GM12801 (cell line): ENCODE results near the gene GRM1.

Experiments
- TF ChIP-seq, protein P1 (sequence below): IDR thresholded peaks from one replicate; pipeline ENCODE4 v1.5.1; 2011; ENCODE audit warnings: control low read depth; ENCODE audit not compliant: insufficient read length; ENCODE audit errors: extremely low read depth

The GRM1 gene

GRCh38 chr6:146289816-146290588 is 261.1 kb downstream of the GRM1 start:
- TF ChIP-seq, protein P1, sequence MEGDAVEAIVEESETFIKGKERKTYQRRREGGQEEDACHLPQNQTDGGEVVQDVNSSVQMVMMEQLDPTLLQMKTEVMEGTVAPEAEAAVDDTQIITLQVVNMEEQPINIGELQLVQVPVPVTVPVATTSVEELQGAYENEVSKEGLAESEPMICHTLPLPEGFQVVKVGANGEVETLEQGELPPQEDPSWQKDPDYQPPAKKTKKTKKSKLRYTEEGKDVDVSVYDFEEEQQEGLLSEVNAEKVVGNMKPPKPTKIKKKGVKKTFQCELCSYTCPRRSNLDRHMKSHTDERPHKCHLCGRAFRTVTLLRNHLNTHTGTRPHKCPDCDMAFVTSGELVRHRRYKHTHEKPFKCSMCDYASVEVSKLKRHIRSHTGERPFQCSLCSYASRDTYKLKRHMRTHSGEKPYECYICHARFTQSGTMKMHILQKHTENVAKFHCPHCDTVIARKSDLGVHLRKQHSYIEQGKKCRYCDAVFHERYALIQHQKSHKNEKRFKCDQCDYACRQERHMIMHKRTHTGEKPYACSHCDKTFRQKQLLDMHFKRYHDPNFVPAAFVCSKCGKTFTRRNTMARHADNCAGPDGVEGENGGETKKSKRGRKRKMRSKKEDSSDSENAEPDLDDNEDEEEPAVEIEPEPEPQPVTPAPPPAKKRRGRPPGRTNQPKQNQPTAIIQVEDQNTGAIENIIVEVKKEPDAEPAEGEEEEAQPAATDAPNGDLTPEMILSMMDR: no peak

DNA sequence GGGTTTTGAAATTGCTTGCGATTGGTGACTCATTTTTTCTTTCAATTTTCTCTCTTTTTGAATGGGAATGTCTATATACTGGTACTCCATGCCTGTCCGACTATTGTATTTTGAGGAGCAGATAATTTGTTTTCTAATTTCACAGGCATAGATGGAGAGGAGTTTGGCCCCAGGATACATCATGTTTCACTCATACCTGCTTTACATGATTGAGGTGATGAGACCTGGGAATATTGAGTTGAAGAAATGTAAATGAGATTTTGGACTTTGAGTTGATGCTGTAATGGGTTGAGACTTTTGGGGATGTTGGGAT is 261.7 kb downstream of the GRM1 start:
- TF ChIP-seq, protein P1: no peak

GRCh38 chr6:146292506-146292905 is 263.6 kb downstream of the GRM1 start:
- TF ChIP-seq, protein P1: no peak

- TF ChIP-seq, protein P1: no peak
Measured at GRCh38 chr6:146295695-146296094, 266.8 kb downstream of the GRM1 start.

- TF ChIP-seq, protein P1: no peak
Measured at GRCh38 chr6:146297815-146298214, 269.0 kb downstream of the GRM1 start.

DNA sequence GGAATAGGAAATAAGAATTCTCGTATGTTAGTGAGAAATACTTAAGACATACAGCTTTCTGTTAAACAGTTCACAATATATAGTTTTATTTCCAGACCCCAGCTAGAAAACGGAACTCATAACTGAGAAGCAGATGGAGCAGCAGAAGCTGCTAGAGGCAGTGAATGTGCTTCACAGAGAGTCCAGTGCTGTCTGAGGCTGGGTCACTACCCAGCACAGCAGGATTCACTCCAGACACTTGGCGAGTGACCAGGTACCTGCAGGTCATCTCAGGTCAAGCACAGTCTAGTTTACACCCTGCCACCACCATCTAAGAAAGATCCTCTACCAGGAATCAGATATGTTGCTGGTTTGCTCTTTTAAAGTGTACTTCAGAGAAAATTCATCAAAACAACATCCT is 271.7 kb downstream of the GRM1 start:
- TF ChIP-seq, protein P1: no peak

DNA sequence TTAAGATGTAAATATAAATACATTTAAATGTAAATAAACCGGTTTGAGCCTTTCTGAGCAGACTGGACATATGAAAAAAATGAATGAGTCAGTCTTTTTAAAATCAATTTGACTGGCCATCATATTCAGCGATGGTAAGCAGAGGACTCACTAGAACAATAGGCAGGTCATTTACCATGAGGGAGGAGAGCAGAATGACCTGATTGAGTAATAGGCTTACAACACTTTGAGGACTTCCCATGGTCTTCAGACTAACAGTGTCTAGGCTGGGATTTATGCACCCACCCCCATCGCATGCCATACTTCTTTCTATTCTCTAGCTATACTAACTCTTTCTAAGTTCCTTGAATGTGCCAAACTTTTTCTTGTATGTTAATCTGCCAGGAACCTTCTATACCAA is 272.9 kb downstream of the GRM1 start:
- TF ChIP-seq, protein P1: no peak

DNA sequence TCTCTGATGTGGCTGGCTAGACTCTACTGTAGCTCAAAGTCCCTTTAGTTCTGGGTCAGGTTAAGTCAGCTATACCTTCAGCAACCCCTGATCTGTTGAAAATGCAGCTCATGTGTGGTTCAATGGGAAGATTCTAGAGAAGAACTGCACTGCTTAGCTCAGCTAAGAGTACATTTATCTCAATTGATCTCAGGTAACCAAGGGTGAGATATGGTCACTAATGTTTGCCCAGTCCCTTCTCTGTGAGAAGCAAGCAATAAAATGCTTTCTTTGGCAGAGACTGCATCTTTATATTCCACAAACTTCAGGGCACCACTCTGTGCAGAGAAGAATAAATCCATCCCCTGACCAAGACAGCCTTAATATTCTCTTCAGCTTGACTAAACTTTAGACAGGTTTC is 274.1 kb downstream of the GRM1 start:
- TF ChIP-seq, protein P1: no peak
